Activated CD4-positive, alpha-beta T cell treated with anti-CD3 and anti-CD28 coated beads, Interleukin-2, amount 50 U/mL, for 48 hours (primary cell): ENCODE results near the gene NDUFS8.

Experiments used
- DNase-seq, 2 experiments: peaks; one replicate each; pipeline ENCODE4 v3.0.0-alpha.2; 2020

NDUFS8 gene

GRCh38 chr11:68016904-68017817 is 13.3 kb upstream of the NDUFS8 start:
- no peak for DNase-seq

- DNase-seq = no peak
These were observed 12.3 kb upstream of the NDUFS8 start for GRCh38 chr11:68017980-68018729.

DNA sequence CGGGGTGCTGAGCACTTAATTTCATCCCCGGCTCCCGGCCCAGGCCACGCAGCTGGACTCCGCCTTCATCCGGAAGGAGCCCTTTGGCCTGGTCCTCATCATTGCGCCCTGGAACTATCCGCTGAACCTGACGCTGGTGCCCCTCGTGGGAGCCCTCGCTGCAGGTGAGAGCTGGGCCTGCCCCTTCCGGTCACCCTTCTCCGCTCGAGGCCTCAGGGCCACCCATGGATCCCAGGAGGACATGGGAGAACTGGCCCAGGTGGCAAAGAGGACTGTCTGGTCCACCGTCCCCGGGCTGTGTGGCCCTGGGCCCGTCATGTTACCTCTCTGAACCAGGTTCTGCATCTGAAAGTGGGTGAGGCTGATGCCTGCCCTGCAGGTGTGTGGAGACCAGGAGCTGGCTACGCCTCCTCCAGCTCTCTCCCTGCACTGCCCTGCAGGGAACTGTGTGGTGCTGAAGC is 11.7 kb upstream of the NDUFS8 start:
- DNase-seq = no peak

- no peak for DNase-seq
These were observed 11.0 kb upstream of the NDUFS8 start for GRCh38 chr11:68019486-68019885.

- DNase-seq = no peak
These were observed 9.9 kb upstream of the NDUFS8 start for GRCh38 chr11:68020575-68020974.

GRCh38 chr11:68021167-68021787 is 9.2 kb upstream of the NDUFS8 start:
- no peak for DNase-seq

- no peak for DNase-seq
These were observed 8.0 kb upstream of the NDUFS8 start for GRCh38 chr11:68022531-68022930.

DNA sequence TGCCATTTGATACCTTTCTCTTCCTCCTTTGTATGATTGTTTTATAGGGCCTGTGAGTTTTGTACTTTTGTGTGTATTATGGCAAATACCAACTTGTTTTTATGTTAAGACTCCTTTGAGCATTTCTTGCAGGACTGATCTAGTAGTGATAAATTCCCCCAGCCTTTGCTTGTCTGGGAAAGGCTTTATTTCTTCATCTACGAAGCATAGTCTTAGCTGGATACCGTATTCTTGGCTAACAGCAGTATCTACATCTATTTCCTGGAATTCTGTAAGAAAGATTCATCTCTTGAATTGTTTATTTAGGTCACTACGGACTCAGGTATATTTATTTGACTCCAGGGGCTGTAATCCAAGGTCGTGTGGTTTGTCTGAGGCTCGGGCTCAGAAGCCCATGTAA is 6.0 kb upstream of the NDUFS8 start:
- no peak for DNase-seq

DNA sequence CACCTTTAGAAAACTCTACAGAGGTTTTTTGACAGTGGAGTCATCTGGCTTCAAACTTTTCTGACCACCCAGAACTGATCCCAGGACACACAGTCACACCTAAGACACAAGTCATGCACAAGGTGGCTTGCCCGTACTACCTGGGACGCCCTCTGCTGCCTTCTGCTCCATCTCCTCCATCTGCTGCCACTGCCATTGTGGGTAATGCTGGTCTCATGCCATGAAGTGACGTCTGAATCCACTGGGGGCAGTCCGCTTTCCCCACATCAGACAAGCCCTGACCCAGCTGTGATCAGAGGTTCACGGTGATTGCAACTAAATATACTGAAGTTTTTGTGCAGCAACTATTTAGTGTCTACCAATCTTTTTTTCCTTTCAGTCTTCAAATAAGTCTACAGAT is 5.4 kb upstream of the NDUFS8 start:
- no peak for DNase-seq

DNA sequence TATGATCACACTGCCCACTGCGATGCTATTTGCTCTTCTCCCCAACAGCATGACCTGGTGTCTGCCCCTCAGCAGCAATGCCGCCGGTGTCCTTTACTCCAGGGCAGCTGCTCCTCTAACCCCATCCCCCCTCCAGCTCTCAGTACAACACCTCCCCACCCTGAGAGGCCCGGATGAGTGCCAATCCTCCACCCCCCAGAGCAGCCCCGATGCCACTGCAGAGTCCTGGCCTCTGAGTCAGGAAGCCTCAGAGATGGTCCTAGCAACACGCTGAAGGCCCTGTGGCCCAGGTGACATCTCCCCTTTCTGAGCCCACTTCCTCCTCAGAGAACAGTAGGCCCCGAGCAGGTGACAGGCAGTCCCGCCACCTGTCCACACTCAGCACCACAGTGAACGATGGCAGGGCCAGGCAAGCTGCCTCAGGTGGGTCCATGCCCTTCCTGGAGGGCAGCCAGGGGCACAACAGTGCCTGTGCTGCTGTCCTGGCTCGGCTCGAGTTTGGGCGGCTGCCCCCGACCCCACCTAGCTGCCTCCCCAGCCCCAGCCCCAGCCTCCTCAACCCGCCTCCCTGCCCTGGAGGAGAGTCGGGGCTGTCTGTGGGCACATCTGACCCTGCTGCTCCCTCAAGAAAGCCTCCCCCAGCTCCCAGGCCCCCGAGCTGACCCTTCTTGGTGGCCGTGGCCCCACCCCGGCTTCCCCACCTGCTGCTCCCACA is 3.9 kb upstream of the NDUFS8 start:
- DNase-seq = no peak

DNA sequence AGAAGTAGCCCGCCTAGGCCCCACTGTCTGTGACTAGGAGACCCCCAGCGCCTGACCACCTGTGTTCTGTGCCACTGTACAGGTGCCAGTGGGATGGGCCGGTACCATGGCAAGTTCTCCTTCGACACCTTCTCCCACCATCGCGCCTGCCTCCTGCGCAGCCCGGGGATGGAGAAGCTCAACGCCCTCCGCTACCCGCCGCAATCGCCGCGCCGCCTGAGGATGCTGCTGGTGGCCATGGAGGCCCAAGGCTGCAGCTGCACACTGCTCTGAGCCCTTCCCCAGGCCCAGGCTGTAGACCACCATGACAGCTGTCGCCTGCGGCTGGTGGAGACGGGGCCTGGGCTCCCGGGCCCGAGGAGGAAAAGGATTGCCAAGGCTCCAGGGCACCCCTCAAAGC is 2.8 kb upstream of the NDUFS8 start:
- DNase-seq = no peak

- DNase-seq = no peak
These were observed 1.5 kb upstream of the NDUFS8 start for GRCh38 chr11:68028802-68029545.

DNA sequence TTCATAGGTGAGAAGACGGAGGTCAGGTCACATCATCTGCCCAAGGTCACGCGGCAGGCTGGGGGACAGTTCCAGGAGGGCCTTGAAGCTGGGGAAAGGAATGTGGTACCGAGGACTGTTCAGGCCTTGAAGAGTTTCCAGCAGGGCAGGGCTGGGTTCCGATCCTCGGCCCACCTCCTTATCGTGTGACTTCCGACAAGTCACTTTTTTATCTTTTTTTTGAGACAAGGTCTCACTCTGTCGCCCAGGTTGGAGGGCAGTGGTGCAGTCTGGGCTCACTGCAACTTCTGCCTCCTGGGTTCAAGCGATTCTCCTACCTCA is 623 bp downstream of the NDUFS8 start:
- peak; percentile 23 to 26 for DNase-seq

DNA sequence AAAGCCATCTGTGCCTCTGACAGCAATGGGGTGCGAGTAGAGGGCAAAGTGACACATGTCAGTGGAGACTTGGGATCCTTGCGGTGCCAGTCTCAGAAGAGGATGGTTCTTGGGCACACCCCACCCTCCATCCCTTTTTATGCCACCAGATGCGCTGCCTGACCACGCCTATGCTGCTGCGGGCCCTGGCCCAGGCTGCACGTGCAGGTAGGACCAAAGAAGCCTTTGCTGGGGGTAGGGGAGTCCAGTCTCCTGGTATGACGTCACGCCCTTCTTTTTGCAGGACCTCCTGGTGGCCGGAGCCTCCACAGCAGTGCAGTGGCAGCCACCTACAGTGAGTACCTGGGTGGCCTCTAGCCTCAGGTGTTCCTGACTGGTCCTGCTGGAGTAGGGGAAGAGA is 1.5 kb downstream of the NDUFS8 start:
- DNase-seq = no peak

DNA sequence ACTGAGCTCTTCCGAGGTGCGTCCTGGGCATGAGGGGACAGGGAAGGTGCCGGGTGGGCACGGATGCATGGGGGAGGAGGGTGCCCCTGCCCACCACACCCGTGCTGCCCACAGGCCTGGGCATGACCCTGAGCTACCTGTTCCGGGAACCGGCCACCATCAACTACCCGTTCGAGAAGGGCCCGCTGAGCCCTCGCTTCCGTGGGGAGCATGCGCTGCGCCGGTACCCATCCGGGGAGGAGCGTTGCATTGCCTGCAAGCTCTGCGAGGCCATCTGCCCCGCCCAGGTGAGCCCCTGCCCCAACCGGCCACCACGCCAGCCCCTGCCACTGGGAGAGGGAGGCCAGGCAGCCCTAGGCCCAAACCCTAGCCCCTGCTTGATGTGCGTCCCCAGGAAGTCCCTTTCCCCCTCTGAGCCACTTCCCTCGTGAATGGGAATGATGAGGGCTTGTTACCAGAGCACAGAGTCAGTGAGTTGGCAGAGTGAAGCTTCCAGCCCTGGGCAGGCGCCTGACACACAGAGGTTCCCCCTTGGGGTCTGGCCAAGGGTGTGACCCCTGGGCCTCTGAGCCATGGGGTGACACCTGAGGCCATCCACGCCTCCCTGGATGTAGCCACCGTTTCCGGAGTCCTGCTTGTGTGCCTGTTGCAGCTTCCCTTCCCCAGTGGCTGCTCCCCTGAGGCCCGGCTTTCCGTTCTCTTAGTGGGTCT is 2.7 kb downstream of the NDUFS8 start:
- no peak for DNase-seq

- no peak for DNase-seq
These were observed 3.2 kb downstream of the NDUFS8 start for GRCh38 chr11:68033708-68034045.

DNA sequence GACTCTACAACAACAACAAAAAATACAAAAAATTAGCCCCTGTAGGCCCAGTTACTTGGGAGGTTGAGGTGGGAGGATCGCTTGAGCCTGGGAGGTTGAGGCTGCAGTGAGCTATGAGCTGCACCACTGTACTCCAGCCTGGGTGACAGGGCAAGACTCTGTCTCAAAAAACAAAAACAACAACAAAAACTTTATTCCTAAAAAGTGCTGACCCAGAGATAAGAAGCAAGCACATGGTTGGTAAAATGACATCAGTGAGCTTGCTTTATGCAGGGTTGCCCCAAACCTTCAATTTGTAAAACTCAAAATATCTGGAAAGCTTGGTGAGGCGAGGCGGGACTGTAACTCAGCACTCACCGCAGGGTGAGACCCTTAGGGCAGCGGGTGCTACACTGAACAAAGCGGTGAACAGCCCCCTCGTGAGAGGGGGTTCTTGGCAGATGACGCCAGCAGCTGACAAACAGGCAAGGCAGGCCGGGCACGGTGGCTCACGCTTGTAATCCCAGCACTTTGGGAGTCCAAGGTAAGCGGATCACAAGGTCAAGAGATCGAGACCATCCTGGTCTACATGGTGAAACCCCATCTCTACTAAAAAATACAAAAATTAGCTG is 4.9 kb downstream of the NDUFS8 start:
- no peak for DNase-seq

DNA sequence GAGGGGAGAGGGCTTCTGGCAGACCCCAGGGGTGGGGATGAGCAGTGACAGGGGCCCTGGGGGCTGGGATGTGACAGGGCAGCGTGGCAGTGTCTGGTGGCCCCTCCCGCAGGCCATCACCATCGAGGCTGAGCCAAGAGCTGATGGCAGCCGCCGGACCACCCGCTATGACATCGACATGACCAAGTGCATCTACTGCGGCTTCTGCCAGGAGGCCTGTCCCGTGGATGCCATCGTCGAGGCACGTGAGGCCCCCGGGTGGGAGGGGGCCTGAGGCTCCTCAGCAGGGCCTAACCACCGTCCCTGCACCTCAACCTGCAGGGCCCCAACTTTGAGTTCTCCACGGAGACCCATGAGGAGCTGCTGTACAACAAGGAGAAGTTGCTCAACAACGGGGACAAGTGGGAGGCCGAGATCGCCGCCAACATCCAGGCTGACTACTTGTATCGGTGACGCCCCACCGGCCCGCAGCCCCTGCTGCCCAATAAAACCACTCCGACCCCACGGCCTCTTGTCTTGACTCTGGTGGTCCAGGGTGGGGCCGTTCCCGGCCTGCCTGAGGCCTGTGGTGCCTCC is 5.7 kb downstream of the NDUFS8 start:
- DNase-seq = no peak

DNA sequence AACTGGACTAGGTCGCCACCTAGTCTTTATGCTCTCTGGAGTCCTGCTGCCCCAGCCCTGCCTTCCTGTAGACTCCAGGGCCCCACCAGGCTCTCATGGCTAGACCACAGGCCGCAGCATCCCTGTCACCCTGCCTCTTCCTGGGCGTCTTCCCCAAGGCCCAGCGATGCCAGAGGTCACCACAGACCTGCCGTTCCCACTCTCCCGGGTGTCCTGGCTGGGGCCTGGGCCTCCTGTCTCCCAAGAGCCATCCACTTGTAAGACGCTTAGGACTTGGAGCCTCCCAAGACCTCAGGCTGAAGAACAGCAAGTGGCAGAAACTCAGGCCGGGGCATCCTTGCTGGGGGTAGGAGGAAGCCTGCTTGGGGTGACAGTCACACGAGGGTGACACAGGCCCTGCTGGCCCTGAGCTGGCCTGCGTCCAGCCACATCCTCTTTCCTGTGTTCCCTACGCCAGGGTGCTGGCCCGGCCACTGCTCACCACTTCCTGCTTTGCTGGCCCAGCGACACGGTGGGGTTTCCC is 6.3 kb downstream of the NDUFS8 start:
- DNase-seq = peak; percentile 31 to 44

DNA sequence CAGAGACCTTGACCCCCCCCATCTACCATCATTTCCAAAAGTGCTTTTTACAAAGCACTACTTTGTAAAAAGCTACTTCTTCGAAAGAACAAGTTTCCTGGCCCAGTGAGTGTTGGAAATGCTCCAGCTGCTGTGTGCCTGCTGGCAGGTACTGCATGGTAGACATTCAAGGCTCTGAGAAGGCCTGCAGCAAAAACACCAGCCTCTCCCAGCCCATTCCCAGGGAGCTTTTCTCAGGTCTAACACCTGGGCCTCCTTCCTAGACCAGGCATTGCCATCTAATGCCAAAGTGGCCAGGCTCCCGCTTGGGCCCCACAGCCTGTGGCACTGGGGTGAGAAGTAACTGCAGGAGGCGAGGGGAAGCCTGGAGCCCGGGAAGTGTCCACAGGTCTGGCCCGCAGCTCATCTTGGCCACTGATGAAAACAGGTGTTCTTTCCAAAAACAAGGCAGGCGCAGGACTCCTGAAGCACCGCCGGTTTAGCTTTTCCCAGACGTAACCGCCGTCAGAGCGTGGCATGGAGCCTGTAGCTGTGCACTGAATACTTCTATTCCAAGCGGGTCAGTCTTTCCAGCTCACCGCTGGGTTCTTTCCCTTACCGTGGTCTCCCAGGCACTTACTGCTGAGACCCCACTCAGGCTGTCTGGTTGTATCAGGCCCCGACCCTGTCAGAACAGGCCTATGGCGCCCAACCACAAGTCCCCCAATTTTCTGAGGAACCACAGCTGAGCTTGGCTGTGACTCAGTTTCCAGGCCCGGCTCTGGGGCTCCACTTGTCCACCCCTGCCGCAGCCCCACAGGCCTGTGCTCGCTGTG is 7.1 kb downstream of the NDUFS8 start:
- peak in 1 of 2 experiments; percentile 23 for DNase-seq
